H1 (cell line): ENCODE measurements around the gene CCDC198. TPM values are rescaled to one million over a fixed set of nuclear protein-coding genes. Genes with fewer than 3 reads are reported as not detected.

ENCODE experiments used
- EGR1 ChIP-seq: IDR thresholded peaks from 2 replicates; pipeline ENCODE4 v1.6.1; 2011; ENCODE audit warnings: low read depth, low read length, borderline replicate concordance
- RFX5 ChIP-seq: IDR thresholded peaks from 2 replicates; pipeline ENCODE4 v1.6.1; 2011; ENCODE audit warnings: low read depth, low read length, improper control_type of control experiment, borderline replicate concordance
- SIX5 ChIP-seq: IDR thresholded peaks from 2 replicates; pipeline ENCODE4 v1.6.1; 2011; ENCODE audit warnings: mild to moderate bottlenecking, low read depth, low read length
- TBP ChIP-seq: IDR thresholded peaks from 2 replicates; pipeline ENCODE4 v1.6.1; 2011; ENCODE audit warnings: low read depth, low read length, improper control_type of control experiment
- polyA plus RNA-seq, 7 experiments: library from polyadenylated mRNA; depleted of rRNA in 3 of 7; stranded (reverse) in 5 of 7; unstranded in 2 of 7; fragments of >200 nt in 5 of 7; fragments of 200-250 nt in 2 of 7; gene quantifications; 1 replicate in 5 of 7; 2 replicates in 1 of 7; 4 replicates in 1 of 7; pipeline versions ENCODE4 v1.2.1 to v1.2.3, GENCODE V29; 2011 to 2013; ENCODE audit warnings: missing spikeins in 2 of 7, mixed read lengths in 2 of 7
- total RNA-seq: library from RNA; stranded (reverse); fragmentation: NEBNext Ultra II Directional; extraction: Animal tissue kit (Norgen Biotek cat#: 25700); gene quantifications from 2 replicates; pipeline ENCODE4 v1.2.1, GENCODE V29; 2021

The CCDC198 gene
- total and polyA plus RNA-seq, 2 of the 8 experiments (the other 6 are each of a cell fraction or from before 2014, with no cell fraction given) = not detected

GRCh38 chr14:57492859-57493258, 798 bp downstream of the CCDC198 start (continued):
- TF ChIP-seq EGR1 = no peak
- TF ChIP-seq TBP = no peak
- TF ChIP-seq RFX5 = no peak
- no peak for TF ChIP-seq SIX5
